Esophagus squamous epithelium (tissue), 4 donors: ENCODE data around the gene POLK.

Source experiments
- POLR2A ChIP-seq, 4 donors: fragments of 450-650 bp; IDR thresholded peaks; one replicate each; pipeline ENCODE4 v1.6.1; 2017; ENCODE audit warnings: antibody characterized with exemption in 4 of 4, mild to moderate bottlenecking in 4 of 4, moderate library complexity in 3 of 4
- TF ChIP-seq, protein P1 (sequence below), 6 experiments: fragments of 450-650 bp in 4 of 6; fragments of 200-600 bp in 2 of 6; sonication (generic) in 2 of 6; IDR thresholded peaks; one replicate each; pipeline ENCODE4 v1.5.1; 2016 to 2019; ENCODE audit warnings: antibody characterized with exemption in 6 of 6, mild to moderate bottlenecking in 4 of 6, moderate library complexity in 4 of 6

DNA sequence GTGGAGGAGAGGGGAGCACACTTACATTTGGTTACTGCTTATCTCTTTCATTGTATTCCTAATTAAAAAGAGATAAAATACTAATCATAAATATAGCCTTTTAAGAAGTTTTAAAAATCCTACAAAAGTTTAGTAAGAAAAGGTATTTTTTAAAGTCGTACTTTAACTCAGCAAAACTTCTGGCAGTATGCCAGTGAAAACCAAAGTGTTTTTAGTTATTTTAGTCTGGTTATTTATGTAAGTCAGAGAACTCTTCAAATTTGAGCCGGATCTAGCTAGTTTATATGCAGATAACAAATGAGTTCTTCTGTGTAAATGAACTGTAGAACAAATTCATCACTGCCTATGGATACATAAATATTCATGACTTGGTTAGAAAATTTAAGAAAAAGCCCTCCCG, 63.1 kb downstream of the POLK start:
- TF ChIP-seq, protein P1, sequence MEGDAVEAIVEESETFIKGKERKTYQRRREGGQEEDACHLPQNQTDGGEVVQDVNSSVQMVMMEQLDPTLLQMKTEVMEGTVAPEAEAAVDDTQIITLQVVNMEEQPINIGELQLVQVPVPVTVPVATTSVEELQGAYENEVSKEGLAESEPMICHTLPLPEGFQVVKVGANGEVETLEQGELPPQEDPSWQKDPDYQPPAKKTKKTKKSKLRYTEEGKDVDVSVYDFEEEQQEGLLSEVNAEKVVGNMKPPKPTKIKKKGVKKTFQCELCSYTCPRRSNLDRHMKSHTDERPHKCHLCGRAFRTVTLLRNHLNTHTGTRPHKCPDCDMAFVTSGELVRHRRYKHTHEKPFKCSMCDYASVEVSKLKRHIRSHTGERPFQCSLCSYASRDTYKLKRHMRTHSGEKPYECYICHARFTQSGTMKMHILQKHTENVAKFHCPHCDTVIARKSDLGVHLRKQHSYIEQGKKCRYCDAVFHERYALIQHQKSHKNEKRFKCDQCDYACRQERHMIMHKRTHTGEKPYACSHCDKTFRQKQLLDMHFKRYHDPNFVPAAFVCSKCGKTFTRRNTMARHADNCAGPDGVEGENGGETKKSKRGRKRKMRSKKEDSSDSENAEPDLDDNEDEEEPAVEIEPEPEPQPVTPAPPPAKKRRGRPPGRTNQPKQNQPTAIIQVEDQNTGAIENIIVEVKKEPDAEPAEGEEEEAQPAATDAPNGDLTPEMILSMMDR (IDR thresholded peaks at IDR 0.05) = no peak
- no peak for TF ChIP-seq POLR2A (IDR thresholded peaks at IDR 0.05)
